Measurements from ENCODE around the gene CLEC4F.

The CLEC4F gene

DNA sequence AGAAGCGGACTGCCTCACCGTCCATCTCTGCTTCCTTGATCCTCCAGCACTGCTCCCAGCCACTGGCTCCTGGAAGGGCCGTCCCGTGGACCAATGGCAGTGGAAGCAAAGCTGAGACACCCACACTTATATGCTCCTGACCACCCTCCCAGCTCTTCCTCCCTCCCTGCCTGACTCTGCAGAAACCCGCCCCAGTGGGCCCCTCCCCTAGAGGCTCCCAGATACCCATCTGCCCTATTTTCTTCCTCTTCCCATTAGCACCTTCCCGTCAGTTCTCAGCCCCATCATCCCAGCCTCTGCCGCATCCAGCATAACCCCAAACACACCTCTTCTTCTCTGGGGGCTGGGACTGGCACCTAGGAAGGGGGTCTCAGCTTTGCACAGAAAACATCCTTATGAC lies at the start of gene CLEC4F:
Gene CLEC4F, minus strand, starts transcription at position 101 of the 400 bp plus-strand sequence. Its CDS starts 76 bp downstream, at position 25.
- peak; percentile 27 for DNase-seq

DNA sequence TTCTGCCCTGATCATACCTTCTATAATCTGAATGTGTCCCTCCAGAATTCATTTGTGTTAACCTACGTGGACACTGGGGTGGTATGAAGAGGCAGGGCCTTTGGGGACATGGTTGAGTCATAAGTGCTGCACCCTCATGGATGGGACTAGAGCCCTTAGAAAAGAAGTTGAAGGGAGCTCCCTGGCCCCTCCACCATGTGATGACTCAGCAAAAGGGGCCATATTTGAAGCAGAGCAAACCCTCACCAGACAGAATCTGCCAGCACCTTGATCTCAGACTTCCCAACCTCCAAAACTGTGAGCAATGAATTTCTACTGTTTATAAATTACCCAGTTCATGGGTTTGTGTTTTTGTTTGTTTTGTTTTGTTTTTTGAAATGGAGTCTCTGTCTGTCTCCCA lies 48.6 kb upstream of the CLEC4F start:
- DNase-seq: no peak

DNA sequence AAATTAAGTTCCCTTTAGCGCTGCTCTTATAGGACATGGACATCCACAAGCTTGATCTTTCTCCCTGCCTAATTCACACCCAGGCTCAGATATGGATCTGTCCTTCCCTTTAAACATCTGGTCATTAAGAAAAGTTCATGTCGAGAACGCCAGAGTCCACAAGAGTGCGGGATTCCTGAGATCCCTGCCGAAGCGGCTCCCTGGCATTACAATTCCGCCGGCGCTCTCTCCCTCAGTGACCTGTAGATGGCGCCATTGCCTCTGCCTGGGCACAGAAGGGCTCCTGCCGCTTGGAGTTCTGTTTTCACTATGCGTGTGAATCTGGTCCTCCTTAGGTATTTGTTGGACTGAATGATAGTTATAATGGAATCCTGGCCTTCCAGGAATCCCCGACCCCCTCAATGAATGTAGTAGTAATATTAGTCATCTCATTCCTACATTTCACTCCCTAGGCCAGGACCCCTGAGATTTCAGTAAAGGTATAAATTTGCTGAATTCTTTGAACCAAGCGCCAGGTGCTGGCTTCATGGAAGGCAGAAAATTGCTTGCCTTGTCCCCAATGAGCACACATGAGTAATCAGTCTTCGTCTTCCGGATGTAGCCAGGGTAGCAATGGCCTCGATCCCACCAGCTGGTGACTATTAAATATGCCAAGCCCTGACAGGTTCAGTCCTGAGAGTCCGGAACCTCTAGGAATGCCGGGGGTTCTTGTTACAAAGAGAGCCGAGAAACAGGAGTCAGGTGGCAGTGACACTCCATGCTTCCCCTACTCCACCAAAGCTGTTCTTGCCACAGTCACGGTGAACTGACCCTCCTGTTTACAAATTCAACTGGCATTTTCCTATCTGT lies 41.6 kb upstream of the CLEC4F start:
- DNase-seq: peak; percentile 92

GRCh38 chr2:70855667-70856066 lies 35.3 kb upstream of the CLEC4F start:
- no peak for DNase-seq

- no peak for DNase-seq
These were observed 34.0 kb upstream of the CLEC4F start for GRCh38 chr2:70854411-70854810.

- DNase-seq: no peak
These were observed 32.4 kb upstream of the CLEC4F start for GRCh38 chr2:70852824-70853223.

DNA sequence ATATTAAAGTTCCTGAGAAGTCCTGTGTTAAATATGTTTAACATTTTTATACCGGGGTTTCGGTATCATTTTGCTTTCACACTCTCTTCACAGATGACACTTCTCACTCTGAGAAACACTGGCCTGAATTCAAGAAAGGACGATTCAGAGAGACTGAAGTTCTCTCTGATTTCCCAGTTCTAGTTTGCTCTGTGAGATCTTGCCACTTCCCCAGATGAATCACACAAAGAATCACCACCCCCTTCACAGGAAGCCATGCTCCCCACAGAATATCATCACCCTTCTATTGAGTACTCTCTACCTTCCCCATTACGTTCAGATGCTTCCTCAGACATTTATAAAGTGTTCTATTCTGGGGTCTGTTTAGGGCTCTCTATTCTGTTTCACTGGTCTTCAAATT lies 31.3 kb upstream of the CLEC4F start:
- no peak for DNase-seq

DNA sequence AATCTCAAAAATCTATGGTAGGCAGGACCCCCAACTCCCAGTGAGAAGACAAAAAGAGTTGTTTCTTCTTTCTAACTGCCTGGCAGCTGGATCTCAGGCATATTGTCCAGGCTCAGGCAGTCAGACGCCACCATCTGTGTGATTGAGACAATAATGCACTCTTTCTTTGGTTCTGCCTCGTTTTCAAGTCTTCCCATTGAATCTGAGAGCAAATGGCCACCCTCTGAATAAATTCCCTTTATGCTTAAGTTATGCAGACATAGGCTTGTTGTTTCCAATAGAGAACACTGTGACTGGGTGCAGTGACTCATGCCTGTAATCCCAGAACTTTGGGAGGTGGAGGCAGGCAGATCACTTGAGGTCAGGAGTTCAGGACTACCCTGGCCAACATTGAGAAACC lies 30.5 kb upstream of the CLEC4F start:
- DNase-seq: peak; percentile 23

DNA sequence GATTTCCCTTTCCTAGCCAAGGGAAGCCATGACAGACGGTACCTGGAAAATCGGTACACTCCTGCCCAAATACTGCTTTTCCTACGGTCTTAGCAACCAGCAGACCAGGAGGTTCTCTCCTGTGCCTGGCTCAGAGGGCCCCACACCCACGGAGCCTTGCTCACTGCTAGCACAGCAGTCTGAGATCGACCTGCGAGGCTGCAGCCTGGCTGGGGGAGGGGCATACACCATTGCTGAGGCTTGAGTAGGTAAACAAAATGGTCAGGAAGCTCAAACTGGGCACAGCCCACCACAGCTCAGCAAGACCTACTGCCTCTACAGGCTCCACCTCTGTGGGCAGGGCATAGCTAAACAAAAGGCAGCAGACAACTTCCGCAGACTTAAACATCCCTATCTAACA lies 22.0 kb upstream of the CLEC4F start:
- peak; percentile 27 for DNase-seq

- no peak for DNase-seq
These were observed 17.9 kb upstream of the CLEC4F start for GRCh38 chr2:70837980-70838925.

DNA sequence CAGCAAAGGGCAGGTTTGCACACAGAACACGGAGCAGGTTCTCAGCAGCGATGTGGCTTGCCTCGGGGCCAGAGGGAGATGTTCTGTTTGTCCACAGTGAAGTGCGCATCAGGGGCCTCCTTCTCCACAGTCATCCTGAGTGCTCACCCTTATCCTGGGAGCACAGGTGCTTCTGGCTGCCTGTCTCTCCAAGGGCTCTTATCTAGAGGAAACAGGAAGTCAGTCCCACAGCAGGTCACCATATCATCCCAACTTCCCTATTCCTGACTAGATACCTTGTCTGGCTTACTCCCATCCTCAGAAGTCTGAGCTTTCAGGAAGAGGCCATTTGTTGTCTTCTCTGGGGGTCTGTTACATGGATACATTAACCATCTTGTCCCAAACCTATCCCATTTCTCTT lies 15.2 kb upstream of the CLEC4F start, which contains the start of gene CD207:
Gene CD207, minus strand, starts transcription at position 174 of the 400 bp plus-strand sequence. Its CDS starts 40 bp downstream, at position 134.
- no peak for DNase-seq

DNA sequence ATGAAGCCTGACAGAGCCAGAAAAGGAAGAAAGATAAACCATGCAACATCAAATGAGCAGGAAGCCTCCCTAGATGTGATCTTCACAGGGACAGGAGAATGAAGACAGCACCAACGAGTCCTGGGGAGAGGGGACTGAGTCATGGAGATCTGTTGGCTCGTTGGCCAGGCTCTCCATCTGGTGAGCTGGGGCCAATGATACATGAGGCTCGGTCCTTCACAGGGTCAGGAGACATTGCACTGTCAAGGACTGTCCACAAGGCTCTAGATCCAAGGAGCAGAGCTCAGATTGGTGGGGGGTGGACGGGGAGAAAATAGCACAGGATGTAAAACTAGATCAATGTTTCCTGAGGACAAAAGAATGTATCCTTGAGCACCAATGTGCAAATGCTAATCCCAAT lies 14.5 kb upstream of the CLEC4F start:
- DNase-seq: peak; percentile 24

DNA sequence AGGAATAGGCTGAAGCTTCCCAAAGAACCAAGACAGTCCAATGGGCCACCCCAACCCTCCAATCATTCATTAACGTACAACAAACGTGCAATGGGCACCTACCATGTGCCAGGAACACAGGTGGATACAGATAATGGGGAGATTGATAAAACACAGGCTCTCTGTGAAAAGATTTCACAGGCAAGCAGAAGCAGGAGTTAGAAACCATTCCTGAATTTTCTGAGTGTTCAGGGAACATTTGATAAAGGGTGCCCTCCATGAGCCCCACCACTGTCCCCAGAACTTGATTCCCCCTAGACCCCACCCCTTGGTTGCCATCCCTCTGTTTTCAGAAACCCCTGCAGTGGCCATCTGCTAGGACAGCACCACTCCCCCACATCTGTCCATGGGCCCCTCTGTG lies 13.7 kb upstream of the CLEC4F start:
- DNase-seq: no peak

DNA sequence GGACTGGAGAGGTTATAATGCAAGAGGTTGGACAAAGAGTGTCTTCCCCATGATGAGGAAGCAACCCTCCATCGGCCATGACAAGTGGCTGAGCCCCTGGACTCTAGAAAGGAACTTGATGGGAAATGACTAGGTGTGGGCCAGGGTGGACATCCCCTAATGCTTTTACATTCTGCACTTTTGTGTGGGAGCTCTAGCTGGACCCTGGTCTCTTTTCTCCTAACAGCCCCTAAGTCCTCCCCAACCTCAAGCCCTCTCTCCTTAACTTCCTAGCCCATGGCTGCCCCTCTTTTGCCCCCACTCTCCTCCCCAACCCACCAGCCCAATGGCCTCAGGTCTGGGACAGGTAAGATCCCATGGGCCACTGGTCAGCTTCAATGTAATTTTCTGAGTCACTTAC lies 12.8 kb upstream of the CLEC4F start:
- DNase-seq: no peak

DNA sequence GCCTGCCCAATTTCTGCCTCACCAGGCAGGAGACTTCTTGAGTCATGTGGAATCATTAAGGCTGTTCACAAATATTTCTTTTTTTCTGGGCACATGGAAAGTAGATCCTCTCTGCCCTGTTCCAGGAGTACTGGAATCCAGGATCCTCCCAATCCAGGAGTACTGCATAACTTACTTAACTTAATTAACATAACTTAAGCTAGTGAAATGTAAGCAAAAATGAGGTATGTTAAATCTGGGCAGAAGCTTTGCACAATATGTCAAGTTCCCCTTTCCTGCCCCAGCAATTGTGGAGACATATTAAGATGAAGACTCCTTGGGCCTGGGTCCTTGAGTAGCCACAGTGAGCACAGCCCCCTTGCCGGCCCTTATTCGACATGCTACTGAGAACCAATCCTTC lies 12.0 kb upstream of the CLEC4F start:
- DNase-seq: no peak

DNA sequence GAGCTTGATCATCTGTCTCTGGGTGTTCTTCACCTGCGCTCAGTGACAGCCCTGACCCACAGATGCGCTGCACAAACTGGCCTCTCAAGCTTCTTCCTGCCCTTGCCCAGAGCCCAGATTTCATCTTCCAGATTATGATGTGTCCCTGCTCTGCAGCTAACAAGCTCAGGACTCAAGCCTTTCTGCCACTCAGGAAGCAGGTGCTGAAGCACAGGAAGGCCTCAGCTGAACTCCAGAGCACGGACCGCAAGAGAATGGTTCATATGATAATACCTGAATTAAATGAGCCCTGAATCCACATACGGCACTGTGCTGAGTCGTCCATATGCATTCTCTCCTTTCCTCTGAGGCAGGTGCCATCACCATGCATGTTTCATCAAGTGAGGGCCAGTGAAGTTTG lies 11.5 kb upstream of the CLEC4F start:
- no peak for DNase-seq

- DNase-seq: peak; percentile 27
These were observed 10.0 kb upstream of the CLEC4F start for GRCh38 chr2:70830366-70830765.

- DNase-seq: no peak
These were observed 9.5 kb upstream of the CLEC4F start for GRCh38 chr2:70829916-70830315.

DNA sequence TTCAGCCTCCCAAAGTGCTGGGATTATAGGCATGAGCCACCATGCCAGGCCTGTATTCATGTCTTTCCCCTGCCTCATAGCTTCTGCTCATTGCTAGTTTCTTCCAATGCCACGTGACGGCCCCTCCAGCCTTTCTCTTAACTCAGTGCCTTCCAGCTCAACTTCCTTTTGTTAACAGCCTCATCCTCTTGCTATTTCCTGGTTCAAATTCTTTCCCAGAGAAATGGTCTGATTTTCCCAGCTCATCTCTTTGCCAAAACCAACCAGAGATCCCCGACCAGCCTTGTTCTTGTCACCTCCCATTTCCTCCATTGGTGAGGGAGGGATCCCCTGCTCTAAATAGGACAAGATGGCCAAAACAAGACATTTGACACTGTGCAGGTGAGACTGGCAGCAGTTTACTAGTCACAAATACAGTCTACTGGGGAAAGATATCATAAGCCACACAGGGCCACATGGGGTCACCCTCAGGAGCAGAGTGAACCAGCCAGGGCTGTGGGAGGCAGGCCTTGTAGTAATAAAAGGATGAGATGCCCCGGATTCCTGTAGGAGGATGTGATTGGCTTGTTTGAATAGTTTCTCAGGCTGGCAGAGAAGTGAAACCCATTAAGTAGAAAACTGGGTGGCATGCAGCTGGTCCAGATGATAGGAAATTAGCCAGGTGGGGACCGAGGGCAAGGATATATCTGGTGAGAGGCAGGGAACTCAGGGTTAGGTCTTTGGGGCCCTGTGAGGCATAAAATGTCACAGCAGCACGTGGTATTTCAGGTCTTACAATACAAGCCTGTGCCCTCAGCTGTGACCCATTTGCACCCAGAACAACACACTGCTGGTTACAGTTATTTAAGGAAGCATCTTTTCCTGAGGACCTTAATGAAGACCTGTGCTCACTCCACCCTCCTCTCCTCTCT lies 8.8 kb upstream of the CLEC4F start:
- DNase-seq: no peak

DNA sequence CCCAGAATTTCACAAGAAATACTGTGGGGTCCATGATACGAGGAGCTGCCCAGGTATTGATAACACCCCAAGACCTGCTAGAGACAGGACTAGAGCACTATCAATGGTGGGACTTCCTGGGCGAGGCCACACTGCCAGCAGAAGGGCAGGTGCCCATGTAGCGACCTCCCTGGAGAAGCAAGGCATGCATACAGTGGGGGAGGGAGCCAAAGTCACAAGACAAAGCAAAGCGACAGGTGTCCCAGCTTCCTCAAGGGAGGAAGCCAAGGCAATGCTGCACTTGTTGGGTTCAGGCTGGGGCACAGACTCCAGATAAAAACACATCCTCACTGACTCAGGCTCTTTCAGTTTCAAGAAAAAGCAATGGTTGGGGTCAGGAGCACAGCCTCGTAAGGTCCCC lies 7.7 kb upstream of the CLEC4F start:
- DNase-seq: no peak

- DNase-seq: no peak
These were observed 7.0 kb upstream of the CLEC4F start for GRCh38 chr2:70827388-70827787.

DNA sequence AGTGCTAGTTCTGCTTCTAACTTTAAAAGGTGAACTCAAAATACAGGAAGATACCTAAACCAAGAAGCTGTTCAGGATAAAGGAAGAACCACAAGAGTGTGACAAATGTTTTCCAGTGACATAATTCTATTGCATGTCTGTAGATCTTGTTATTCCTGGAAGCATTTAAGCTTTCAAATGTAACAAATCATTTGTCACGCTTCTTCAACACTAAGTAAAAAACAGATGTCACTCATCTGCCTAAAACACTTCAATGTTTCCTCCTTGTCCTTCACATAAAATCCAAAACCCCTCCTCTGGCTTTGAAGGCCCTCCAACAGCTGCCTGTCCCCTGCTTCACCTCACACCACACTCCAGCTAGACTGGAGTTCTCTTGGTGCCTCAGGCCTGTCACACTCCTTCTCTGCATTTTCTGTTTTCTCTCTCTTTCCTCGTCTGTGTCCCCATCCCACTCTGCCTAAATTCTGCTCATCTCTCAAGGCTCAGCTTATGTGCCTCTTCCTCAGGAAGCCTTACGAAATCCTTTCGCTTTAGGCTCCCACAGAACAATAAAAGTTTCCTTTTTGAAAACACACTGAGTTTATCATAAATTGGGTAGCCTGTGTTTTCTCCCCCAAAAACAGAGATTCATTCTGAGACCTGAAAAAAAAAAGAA lies 6.4 kb upstream of the CLEC4F start:
- no peak for DNase-seq
